Activated CD8-positive, alpha-beta memory T cell treated with anti-CD3 and anti-CD28 coated beads for 36 hours (primary cell): ENCODE measurements around the gene USP48. TPM values are rescaled to one million over a fixed set of nuclear protein-coding genes. Genes with fewer than 3 reads are reported as not detected.

Experiments used
- CTCF ChIA-PET: fragments of 350-600 bp; sonication (Branson Sonifier 250); formaldehyde crosslinking; loops from one replicate; lab custom pipeline; 2021; ENCODE audit warnings: antibody characterized with exemption; lab: Charles Lee
- POLR2A ChIA-PET: fragments of 350-600 bp; sonication (Branson Sonifier 250); formaldehyde crosslinking; loops from one replicate; lab custom pipeline; 2021; ENCODE audit warnings: antibody characterized with exemption; lab: Charles Lee
- total RNA-seq, 2 experiments: library from RNA; stranded (reverse); gene quantifications; one replicate each; pipeline ENCODE4 v1.2.3, GENCODE V29; 2021

Gene USP48
- total RNA-seq, 2 experiments from 2014 or later = 58.8 to 61.1 TPM

GRCh38 chr1:21651214-21652042, 131.5 kb downstream of the USP48 start:
- POLR2A ChIA-PET = no interaction called here
- CTCF ChIA-PET = no interaction called here

- ChIA-PET CTCF (no interaction called here), POLR2A (no interaction called here)
Measured at GRCh38 chr1:21650400-21650799, 132.5 kb downstream of the USP48 start.

- ChIA-PET CTCF (interaction anchor here (0.6 to 0.9 kb wide), 2 partner anchors 9 to 314 kb away, joined by 3 read pairs; no protein-coding TSS in a partner anchor), POLR2A (interaction anchor here (0.5 kb wide), 1 partner anchor 40 kb away, joined by 7 read pairs; no protein-coding TSS in a partner anchor)
Measured at GRCh38 chr1:21649315-21649714, 133.6 kb downstream of the USP48 start.

- ChIA-PET POLR2A (interaction anchor here (0.5 kb wide), 1 partner anchor 41 kb away, joined by 7 read pairs; no protein-coding TSS in a partner anchor), CTCF (interaction anchor here (0.6 to 0.9 kb wide), 2 partner anchors 8 to 315 kb away, joined by 3 read pairs; no protein-coding TSS in a partner anchor)
Measured at GRCh38 chr1:21648791-21649190, 134.2 kb downstream of the USP48 start.

- ChIA-PET POLR2A (no interaction called here), CTCF (no interaction called here)
Measured at GRCh38 chr1:21648352-21648730, 134.6 kb downstream of the USP48 start.

GRCh38 chr1:21647431-21648351, 135.3 kb downstream of the USP48 start:
- ChIA-PET CTCF (no interaction called here), POLR2A (no interaction called here)

- ChIA-PET CTCF (no interaction called here), POLR2A (no interaction called here)
Measured at GRCh38 chr1:21645550-21645949, 137.4 kb downstream of the USP48 start.

- ChIA-PET POLR2A (no interaction called here), CTCF (no interaction called here)
Measured at GRCh38 chr1:21644906-21645305, 138.0 kb downstream of the USP48 start.

GRCh38 chr1:21644348-21644747, 138.6 kb downstream of the USP48 start:
- ChIA-PET POLR2A (no interaction called here), CTCF (no interaction called here)

- ChIA-PET POLR2A (no interaction called here), CTCF (no interaction called here)
Measured at GRCh38 chr1:21643624-21644023, 139.3 kb downstream of the USP48 start.

GRCh38 chr1:21641967-21642739, 140.8 kb downstream of the USP48 start:
- POLR2A ChIA-PET = no interaction called here
- CTCF ChIA-PET = no interaction called here

- ChIA-PET POLR2A (no interaction called here), CTCF (interaction anchor here (0.6 kb wide), 1 partner anchor 17 kb away, joined by 4 read pairs; no protein-coding TSS in a partner anchor)
Measured at GRCh38 chr1:21641537-21641936, 141.4 kb downstream of the USP48 start.

GRCh38 chr1:21641076-21641475, 141.9 kb downstream of the USP48 start:
- POLR2A ChIA-PET = no interaction called here
- CTCF ChIA-PET = interaction anchor here (0.6 to 0.7 kb wide), 2 partner anchors 8 to 18 kb away, joined by 3 to 4 read pairs; no protein-coding TSS in a partner anchor

GRCh38 chr1:21640653-21641052, 142.3 kb downstream of the USP48 start:
- ChIA-PET POLR2A (no interaction called here), CTCF (interaction anchor here (0.7 kb wide), 1 partner anchor 9 kb away, joined by 3 read pairs; no protein-coding TSS in a partner anchor)

GRCh38 chr1:21639594-21640041, 143.3 kb downstream of the USP48 start:
- ChIA-PET POLR2A (no interaction called here), CTCF (no interaction called here)

GRCh38 chr1:21638531-21639341, 144.2 kb downstream of the USP48 start:
- CTCF ChIA-PET = no interaction called here
- POLR2A ChIA-PET = no interaction called here

GRCh38 chr1:21637514-21637913, 145.4 kb downstream of the USP48 start:
- POLR2A ChIA-PET = no interaction called here
- CTCF ChIA-PET = interaction anchor here (0.7 kb wide), 2 partner anchors 129 to 297 kb away, joined by 3 to 4 read pairs; no protein-coding TSS in a partner anchor

GRCh38 chr1:21636029-21636428, 146.9 kb downstream of the USP48 start:
- ChIA-PET POLR2A (no interaction called here), CTCF (no interaction called here)
